Peyer's patch (tissue), 4 donors: ENCODE results near the gene SNRPD3. TPM values are rescaled to one million over a fixed set of nuclear protein-coding genes. Genes with fewer than 3 reads are reported as not detected.

Source experiments
- DNase-seq, 3 donors: peaks; one replicate each; pipeline ENCODE4 v3.0.0-alpha.2; 2017 to 2019
- H3K27ac ChIP-seq, 4 donors: fragments of 200-600 bp; sonication (generic); one replicate each; pipeline ENCODE4 v1.5.1; 2016 to 2019
- H3K27me3 ChIP-seq, 2 donors: fragments of 200-600 bp; sonication (generic); one replicate each; pipeline ENCODE4 v1.5.1; 2019
- H3K36me3 ChIP-seq, 3 donors: fragments of 200-600 bp; sonication (generic); one replicate each; pipeline ENCODE4 v1.5.1; 2016 to 2019
- H3K4me1 ChIP-seq, 4 donors: fragments of 200-600 bp; sonication (generic); one replicate each; pipeline ENCODE4 v1.5.1; 2016 to 2019
- H3K4me3 ChIP-seq, 4 donors: fragments of 200-600 bp; sonication (generic); 1 replicate in 3 of 4; 2 replicates in 1 of 4; pipeline ENCODE4 v1.5.1; 2016 to 2019; ENCODE audit warnings: mild to moderate bottlenecking in 1 of 4
- H3K9me3 ChIP-seq, 4 donors: fragments of 200-600 bp; sonication (generic); one replicate each; pipeline ENCODE4 v1.5.1; 2016 to 2019; ENCODE audit warnings: mild to moderate bottlenecking in 1 of 4
- CTCF ChIP-seq, 6 experiments: fragments of 450-650 bp in 4 of 6; fragments of 200-600 bp in 2 of 6; sonication (generic) in 1 of 6; IDR thresholded peaks; one replicate each; pipeline ENCODE4 v1.5.1; 2017 to 2019; ENCODE audit warnings: antibody characterized with exemption in 6 of 6, mild to moderate bottlenecking in 3 of 6, moderate library complexity in 1 of 6
- POLR2A ChIP-seq, 2 donors: fragments of 450-650 bp; IDR thresholded peaks; one replicate each; pipeline ENCODE4 v1.5.1; 2017; ENCODE audit warnings: antibody characterized with exemption in 2 of 2, mild to moderate bottlenecking in 2 of 2, moderate library complexity in 2 of 2
- total RNA-seq, 4 donors: library from RNA; depleted of rRNA; stranded (reverse); fragments of >200 nt; gene quantifications; one replicate each; pipeline ENCODE4 v1.1.0, GENCODE V29; 2016

SNRPD3 gene
- total RNA-seq, 4 donors from 2014 or later: 99.6 to 149 (median 131) TPM

- Histone ChIP-seq H3K4me1 (peaks cover 0 to 16% (median 0%) of the 10 kb centered on the region in 4 donors), H3K27ac (peak overlapping the region in 2 of 4 donors; percentile 45 to 68), H3K36me3 (peaks cover 0 to 28% (median 0%) of the 10 kb centered on the region in 3 donors), H3K27me3 (no peaks in the 10 kb centered on the region), H3K4me3 (no peak overlapping the region), H3K9me3 (no peaks in the 10 kb centered on the region)
- no peak for TF ChIP-seq CTCF (IDR thresholded peaks at IDR 0.05)
- TF ChIP-seq POLR2A (IDR thresholded peaks at IDR 0.05): no peak
- no peak for DNase-seq
These were observed 28.5 kb downstream of the SNRPD3 start for GRCh38 chr22:24584166-24584790.

GRCh38 chr22:24584871-24585411 is 29.1 kb downstream of the SNRPD3 start:
- H3K4me1 ChIP-seq: peaks cover 0 to 15% (median 0%) of the 10 kb centered on the region in 4 donors
- H3K27me3 ChIP-seq: no peaks in the 10 kb centered on the region
- no peak overlapping the region for H3K4me3 ChIP-seq
- H3K36me3 ChIP-seq: peaks cover 0 to 33% (median 0%) of the 10 kb centered on the region in 3 donors
- TF ChIP-seq CTCF (IDR thresholded peaks at IDR 0.05) (no peak), POLR2A (IDR thresholded peaks at IDR 0.05) (no peak)
- no peak for DNase-seq
- H3K27ac ChIP-seq: no peak overlapping the region
- H3K9me3 ChIP-seq: no peaks in the 10 kb centered on the region

GRCh38 chr22:24585461-24585860 is 29.7 kb downstream of the SNRPD3 start:
- TF ChIP-seq POLR2A (IDR thresholded peaks at IDR 0.05) (no peak), CTCF (IDR thresholded peaks at IDR 0.05) (no peak)
- DNase-seq: no peak
- H3K27me3 ChIP-seq: no peaks in the 10 kb centered on the region
- no peaks in the 10 kb centered on the region for H3K9me3 ChIP-seq
- no peak overlapping the region for H3K4me3 ChIP-seq
- H3K36me3 ChIP-seq: peaks cover 0 to 33% (median 0%) of the 10 kb centered on the region in 3 donors
- peaks cover 0 to 15% (median 0%) of the 10 kb centered on the region in 4 donors for H3K4me1 ChIP-seq
- H3K27ac ChIP-seq: no peak overlapping the region

GRCh38 chr22:24585927-24586546 is 30.2 kb downstream of the SNRPD3 start:
- H3K4me3 ChIP-seq: no peak overlapping the region
- H3K4me1 ChIP-seq: peaks cover 0 to 15% (median 0%) of the 10 kb centered on the region in 4 donors
- H3K9me3 ChIP-seq: no peaks in the 10 kb centered on the region
- H3K27me3 ChIP-seq: no peaks in the 10 kb centered on the region
- TF ChIP-seq POLR2A (IDR thresholded peaks at IDR 0.05): no peak
- no peak for TF ChIP-seq CTCF (IDR thresholded peaks at IDR 0.05)
- peaks cover 0 to 33% (median 0%) of the 10 kb centered on the region in 3 donors for H3K36me3 ChIP-seq
- peak in 1 of 3 donors; percentile 43 for DNase-seq
- H3K27ac ChIP-seq: no peak overlapping the region

GRCh38 chr22:24587251-24587650 is 31.5 kb downstream of the SNRPD3 start:
- no peak for DNase-seq
- TF ChIP-seq CTCF (IDR thresholded peaks at IDR 0.05): no peak
- TF ChIP-seq POLR2A (IDR thresholded peaks at IDR 0.05): no peak
- Histone ChIP-seq H3K4me3 (no peak overlapping the region), H3K9me3 (no peaks in the 10 kb centered on the region), H3K27me3 (no peaks in the 10 kb centered on the region), H3K36me3 (peaks cover 0 to 33% (median 0%) of the 10 kb centered on the region in 3 donors), H3K4me1 (peaks cover 0 to 23% (median 0%) of the 10 kb centered on the region in 4 donors), H3K27ac (no peak overlapping the region)
